Lower leg skin (tissue), 3 donors: ENCODE measurements around the gene NCKAP5L.

ENCODE experiments used
- POLR2A ChIP-seq, 2 donors: fragments of 450-650 bp; IDR thresholded peaks; one replicate each; pipeline ENCODE4 v1.6.1; 2016 to 2017; ENCODE audit warnings: antibody characterized with exemption in 2 of 2, mild to moderate bottlenecking in 1 of 2, moderate library complexity in 1 of 2
- TF ChIP-seq, protein P1 (sequence below), 3 donors: fragments of 450-650 bp; IDR thresholded peaks; one replicate each; pipeline ENCODE4 v1.5.1; 2016; ENCODE audit warnings: antibody characterized with exemption in 3 of 3, mild to moderate bottlenecking in 3 of 3, moderate library complexity in 2 of 3

GRCh38 chr12:49805409-49805808 lies 22.8 kb downstream of the NCKAP5L start:
- TF ChIP-seq, protein P1, sequence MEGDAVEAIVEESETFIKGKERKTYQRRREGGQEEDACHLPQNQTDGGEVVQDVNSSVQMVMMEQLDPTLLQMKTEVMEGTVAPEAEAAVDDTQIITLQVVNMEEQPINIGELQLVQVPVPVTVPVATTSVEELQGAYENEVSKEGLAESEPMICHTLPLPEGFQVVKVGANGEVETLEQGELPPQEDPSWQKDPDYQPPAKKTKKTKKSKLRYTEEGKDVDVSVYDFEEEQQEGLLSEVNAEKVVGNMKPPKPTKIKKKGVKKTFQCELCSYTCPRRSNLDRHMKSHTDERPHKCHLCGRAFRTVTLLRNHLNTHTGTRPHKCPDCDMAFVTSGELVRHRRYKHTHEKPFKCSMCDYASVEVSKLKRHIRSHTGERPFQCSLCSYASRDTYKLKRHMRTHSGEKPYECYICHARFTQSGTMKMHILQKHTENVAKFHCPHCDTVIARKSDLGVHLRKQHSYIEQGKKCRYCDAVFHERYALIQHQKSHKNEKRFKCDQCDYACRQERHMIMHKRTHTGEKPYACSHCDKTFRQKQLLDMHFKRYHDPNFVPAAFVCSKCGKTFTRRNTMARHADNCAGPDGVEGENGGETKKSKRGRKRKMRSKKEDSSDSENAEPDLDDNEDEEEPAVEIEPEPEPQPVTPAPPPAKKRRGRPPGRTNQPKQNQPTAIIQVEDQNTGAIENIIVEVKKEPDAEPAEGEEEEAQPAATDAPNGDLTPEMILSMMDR (IDR thresholded peaks at IDR 0.05), result no peak
- TF ChIP-seq POLR2A (IDR thresholded peaks at IDR 0.05), result no peak
